Stimulated activated CD4-positive, alpha-beta T cell treated with anti-CD3 and anti-CD28 coated beads, Interleukin-2, amount 100 ng/mL, for 24 hours (primary cell): Measurements from ENCODE around the gene CSMD2.

Source experiments
- DNase-seq, 2 donors: peaks; one replicate each; pipeline ENCODE4 v3.0.0-alpha.2; 2020

Gene CSMD2

GRCh38 chr1:33895976-33896375, 269.1 kb downstream of the CSMD2 start:
- no peak for DNase-seq

- no peak for DNase-seq
These were observed 269.6 kb downstream of the CSMD2 start for GRCh38 chr1:33895396-33895795.

- no peak for DNase-seq
These were observed 271.7 kb downstream of the CSMD2 start for GRCh38 chr1:33893147-33893830.

GRCh38 chr1:33886496-33886895, 278.5 kb downstream of the CSMD2 start:
- no peak for DNase-seq

DNA sequence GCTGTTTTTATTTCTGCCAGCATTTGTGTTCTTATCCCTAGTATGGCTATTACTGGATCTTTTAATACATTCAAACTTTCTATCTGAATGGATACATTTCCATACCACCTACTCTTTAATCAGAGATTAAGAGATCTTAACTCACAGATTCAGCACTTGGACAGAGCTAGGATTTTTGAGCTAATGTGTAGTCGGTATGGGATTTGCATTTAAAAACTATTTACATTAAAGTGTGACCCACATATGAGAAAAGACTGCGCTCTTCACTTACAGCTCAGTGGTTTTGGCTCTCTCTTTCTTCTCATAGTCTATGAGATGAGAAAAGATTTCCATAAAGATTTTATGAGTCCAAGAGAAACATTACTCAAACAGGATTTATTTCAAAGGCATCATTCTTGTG, 284.7 kb downstream of the CSMD2 start:
- no peak for DNase-seq

DNA sequence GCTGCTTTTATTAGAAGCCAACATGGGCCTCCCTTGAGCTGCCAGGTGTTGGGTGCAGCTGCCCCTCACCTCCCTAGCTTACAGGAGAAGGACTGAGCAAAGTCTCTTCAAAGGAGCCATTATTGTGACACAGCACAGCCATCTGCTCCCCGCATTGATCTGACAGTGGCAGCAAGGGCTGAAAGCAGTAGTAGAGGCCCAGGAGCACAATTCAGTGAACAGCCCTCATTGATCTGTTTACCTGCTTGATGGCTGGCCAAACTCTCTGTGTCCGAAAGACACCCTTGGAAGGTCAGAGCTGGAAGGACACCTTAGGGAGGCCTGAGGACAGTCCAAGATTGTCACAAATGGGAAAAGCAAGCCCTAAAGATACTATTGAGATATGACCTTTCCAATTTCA, 286.6 kb downstream of the CSMD2 start:
- no peak for DNase-seq

- DNase-seq: no peak
These were observed 287.9 kb downstream of the CSMD2 start for GRCh38 chr1:33876970-33877650.

DNA sequence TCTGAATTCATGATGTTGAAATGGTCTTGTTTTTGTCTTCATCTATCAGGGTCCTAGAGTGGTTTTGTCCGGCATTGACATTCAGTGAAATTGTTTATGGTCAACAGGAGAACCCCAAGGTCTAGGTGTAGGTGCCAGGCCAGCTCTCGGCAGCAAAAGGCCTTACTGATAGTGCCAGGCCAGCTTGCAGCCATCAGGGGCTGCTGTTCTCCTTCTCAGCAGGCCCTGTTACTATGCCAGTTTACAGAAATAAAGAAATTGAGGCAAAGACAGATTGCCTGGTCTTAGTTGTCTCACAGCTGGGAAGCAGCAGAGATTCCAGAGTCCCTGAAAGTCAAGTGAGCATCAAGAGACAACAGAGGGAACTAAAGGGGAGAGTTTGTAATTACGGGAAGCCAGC, 289.2 kb downstream of the CSMD2 start:
- no peak for DNase-seq

DNA sequence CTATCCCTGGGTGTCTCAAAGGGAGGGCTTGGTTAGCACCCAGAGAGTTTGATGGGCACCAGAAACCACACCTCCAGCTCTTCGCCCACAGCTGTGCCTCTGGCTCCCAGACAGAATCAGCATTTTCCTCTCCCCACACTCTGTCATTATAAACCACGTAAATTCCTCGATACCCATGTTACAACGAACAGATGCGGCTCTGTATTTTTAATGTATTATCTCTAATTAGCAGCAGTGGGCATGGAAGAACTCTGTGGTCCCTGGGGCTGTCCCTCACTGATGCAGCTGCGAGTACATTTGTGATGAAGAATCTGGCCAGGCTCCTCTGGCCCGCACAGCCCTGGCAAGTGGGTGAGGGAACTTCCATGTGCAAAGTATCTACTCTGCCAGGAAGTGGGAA, 290.4 kb downstream of the CSMD2 start:
- no peak for DNase-seq

- DNase-seq: no peak
These were observed 292.3 kb downstream of the CSMD2 start for GRCh38 chr1:33872683-33873082.

DNA sequence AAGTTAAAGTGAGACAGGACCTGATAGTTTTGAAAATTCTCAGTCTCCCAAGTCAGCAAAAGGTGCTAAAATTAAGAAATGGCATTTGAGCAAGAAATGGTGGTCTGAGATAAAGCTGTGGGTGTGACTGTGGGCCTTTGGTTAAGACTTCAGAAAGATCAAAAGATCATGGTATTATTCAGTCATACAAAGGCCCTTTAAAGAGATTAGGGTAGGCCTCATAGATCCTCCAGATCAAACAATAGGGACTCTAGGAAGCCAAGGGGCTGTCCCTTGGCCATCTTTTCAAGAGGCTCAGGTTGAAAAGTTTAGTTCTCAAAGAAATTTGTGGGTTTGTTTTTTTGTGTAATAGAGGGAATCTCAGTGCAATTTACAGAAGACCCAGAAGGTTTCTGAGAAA, 292.8 kb downstream of the CSMD2 start:
- no peak for DNase-seq

DNA sequence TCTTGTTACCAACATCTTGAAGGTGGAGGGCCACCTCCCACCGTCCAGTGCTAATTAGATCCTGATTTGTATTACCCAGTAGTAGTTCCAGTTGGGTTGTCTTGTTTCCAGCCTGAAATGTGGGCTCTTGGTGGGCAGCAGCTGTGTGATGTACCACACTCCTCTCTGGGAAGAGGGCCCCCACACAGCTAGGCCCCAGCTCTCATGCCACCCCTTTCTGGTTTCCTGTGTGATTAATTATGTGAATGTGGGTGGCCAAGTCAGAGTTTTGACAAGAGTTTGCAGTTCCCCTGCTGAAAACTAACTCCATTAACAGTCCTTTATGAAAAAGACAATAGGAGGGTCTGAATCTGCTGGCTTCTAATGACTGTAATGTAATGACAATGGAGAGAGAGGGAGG, 297.3 kb downstream of the CSMD2 start:
- no peak for DNase-seq

- no peak for DNase-seq
These were observed 298.7 kb downstream of the CSMD2 start for GRCh38 chr1:33866281-33866680.

- no peak for DNase-seq
These were observed 300.3 kb downstream of the CSMD2 start for GRCh38 chr1:33864460-33865389.

DNA sequence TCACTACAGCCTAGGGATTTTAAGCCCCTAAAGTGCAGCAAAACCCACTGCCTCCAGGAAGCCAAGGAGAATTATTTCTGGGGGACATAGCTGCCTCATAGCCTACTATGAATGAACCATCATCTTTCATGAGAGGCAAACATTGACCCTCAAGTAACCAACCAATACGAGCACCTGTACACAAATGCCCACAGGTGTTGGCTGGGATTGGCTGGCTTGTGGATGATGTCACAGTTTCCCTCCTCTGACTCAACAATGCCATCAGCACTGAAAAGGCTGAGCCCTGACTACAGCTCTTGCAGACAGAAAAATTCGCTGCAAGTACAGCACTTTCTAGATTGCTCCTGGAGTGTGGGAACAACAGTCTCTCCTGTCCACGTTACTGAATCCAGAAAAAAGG, 301.3 kb downstream of the CSMD2 start, which contains the start of gene HMGB4:
TSS of gene HMGB4 (plus strand) at position 301 of the 400 bp plus-strand sequence. CDS start 113 bp downstream, outside the sequence.
- no peak for DNase-seq

- DNase-seq: no peak
These were observed 304.4 kb downstream of the CSMD2 start for GRCh38 chr1:33860671-33861070.

GRCh38 chr1:33854091-33854490, 310.9 kb downstream of the CSMD2 start:
- DNase-seq: no peak

DNA sequence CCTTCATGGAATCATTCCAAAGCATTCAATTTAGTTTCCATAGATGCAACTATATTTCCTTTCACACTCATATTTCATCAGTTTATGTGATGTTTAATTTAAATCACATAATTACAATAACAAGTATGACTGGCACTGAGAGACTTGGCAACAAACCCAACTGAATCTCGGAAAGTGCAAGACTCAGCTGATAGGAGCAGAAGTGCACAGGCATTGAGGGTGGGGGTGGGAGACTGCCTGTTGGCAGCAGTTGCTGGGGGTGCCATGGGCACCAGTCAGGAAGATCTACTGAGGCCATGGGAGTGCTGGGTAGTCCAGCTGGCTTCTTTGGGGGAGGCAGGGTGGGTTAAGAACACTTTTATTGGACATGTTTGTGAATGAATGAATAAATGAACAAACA, 311.6 kb downstream of the CSMD2 start:
- DNase-seq: no peak

DNA sequence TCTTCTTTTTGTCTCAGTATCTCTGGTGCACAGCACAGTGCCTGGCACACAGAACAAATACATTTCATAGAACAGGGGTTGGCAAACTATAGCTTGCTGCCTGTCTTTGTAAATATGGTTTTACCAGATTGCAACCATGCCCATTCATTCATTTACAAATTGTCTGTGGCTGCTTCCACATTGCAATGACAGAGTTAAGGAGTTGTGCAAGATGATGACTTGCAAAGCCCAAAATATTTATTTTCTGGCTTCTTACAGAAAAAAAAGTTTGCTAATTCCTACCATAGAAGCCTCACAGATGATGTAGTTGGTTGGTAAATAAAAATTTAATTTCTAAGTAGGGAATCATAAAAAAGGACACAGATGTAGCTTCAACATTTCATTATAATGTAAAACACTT, 312.3 kb downstream of the CSMD2 start:
- no peak for DNase-seq

DNA sequence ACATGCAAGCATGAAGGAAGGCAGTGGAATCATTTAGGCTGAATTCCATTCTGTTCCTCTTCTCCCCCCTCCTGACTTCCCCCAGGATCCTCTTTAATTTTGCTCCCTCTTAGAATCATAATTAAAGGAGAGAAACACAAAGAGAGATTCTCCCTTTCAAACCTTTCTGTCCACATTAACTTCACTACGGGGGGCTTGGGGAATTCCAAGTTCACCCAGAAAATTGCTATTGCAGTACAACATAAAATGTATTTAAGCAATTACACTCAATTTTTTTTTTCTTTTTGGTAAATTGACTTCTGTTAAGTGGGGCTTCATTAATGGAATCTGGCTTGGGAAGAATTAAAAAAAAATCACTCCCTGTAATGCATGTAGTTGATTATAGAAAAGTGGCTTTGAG, 314.5 kb downstream of the CSMD2 start:
- DNase-seq: no peak

- no peak for DNase-seq
These were observed 315.8 kb downstream of the CSMD2 start for GRCh38 chr1:33849211-33849610.

DNA sequence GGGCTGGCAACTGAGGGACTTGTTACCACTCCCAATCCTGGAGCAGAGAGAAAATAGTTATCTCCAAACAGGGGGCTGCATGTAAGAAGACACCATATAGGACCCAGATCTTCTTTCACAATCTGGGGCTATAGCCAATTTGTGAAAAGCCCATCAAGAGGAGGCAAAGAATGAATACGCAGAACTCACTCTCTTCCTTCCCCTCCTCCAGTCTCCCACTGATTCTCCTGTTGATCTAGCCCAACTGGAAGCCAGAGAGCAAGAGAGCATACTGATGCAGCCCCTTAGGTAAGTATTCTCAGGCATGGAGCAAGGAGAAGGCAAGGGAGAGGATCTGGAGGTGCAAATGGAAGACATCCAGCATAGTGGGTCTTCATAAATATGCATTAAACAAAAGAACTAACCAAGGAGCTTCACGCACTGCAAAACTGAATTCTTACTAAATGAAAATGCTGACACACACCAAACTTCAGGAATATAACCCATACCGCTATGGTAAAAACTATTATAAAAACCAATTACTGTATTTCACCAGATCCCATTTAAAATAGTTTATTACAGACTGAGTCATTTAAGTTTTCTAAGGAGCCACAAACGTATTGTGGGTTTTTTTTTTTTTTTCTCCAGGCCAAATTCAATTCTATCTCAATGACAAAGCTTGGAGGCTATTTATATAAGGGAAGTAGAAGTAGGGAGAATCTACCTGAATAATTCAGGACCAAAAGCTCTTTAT, 316.7 kb downstream of the CSMD2 start:
- DNase-seq: no peak

DNA sequence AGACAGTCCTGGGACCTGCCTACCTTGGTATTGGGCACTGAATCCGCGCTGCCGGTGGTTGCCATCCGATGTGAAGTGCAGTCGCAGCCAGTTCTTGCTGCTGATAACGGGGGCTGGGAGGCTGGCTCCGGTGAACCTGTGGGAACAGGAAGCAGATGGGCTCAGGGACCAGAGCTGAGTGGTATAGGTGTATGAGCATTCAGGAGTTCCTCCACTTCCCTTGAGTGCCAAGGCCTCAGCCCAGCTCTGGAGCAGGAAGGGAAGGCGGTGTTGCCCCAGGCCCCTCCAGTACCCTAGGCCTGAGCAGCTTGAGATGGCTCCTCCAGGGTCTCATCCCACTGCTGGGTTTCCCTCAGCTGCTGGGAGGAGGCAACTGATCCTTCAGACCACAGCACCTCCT, 318.2 kb downstream of the CSMD2 start:
- no peak for DNase-seq
